HCEC 1CT (cell line): ENCODE measurements around the gene PATE1.
"Not testable (repeated sequence)": the region's sequence is repeated elsewhere in the genome, so short reads cannot be mapped to it uniquely, and the experiment has no call there.

Source experiments
- DNase-seq: peaks from one replicate; pipeline ENCODE4 v3.0.0-alpha.2; 2017

The PATE1 gene

GRCh38 chr11:125745979-125746378 lies at the start of gene PATE1:
Gene PATE1 (plus strand): TSS chr11:125746279. CDS start chr11:125746305, 26 bp downstream.
- no peak for DNase-seq

GRCh38 chr11:125701018-125701610 lies 45.0 kb upstream of the PATE1 start:
- DNase-seq, result no peak

GRCh38 chr11:125701858-125702621 lies 44.0 kb upstream of the PATE1 start:
- no peak for DNase-seq

- DNase-seq, result not testable (repeated sequence)
These were observed 41.4 kb upstream of the PATE1 start for GRCh38 chr11:125704686-125705085.

GRCh38 chr11:125720781-125721180 lies 25.3 kb upstream of the PATE1 start:
- peak; percentile 78 for DNase-seq

- peak; percentile 8 for DNase-seq
These were observed 22.0 kb upstream of the PATE1 start for GRCh38 chr11:125724125-125724524.

GRCh38 chr11:125728969-125729368 lies 17.1 kb upstream of the PATE1 start:
- no peak for DNase-seq

GRCh38 chr11:125740617-125741016 lies 5.5 kb upstream of the PATE1 start:
- DNase-seq, result no peak

GRCh38 chr11:125743681-125744080 lies 2.4 kb upstream of the PATE1 start:
- no peak for DNase-seq

GRCh38 chr11:125750629-125751028 lies 4.5 kb downstream of the PATE1 start:
- DNase-seq, result no peak

GRCh38 chr11:125756050-125756449 lies 10.0 kb downstream of the PATE1 start:
- no peak for DNase-seq

GRCh38 chr11:125762445-125762844 lies 16.4 kb downstream of the PATE1 start:
- DNase-seq, result no peak

GRCh38 chr11:125763483-125763882 lies 17.4 kb downstream of the PATE1 start:
- DNase-seq, result no peak

GRCh38 chr11:125766251-125766650 lies 20.2 kb downstream of the PATE1 start:
- no peak for DNase-seq

GRCh38 chr11:125768336-125769046 lies 22.4 kb downstream of the PATE1 start:
- DNase-seq, result no peak

- DNase-seq, result no peak
These were observed 24.5 kb downstream of the PATE1 start for GRCh38 chr11:125770583-125770982.

- DNase-seq, result peak; percentile 42
These were observed 26.9 kb downstream of the PATE1 start for GRCh38 chr11:125772834-125773505.

GRCh38 chr11:125773516-125773915 lies 27.4 kb downstream of the PATE1 start:
- no peak for DNase-seq

- peak; percentile 37 for DNase-seq
These were observed 31.2 kb downstream of the PATE1 start for GRCh38 chr11:125777309-125777708.

GRCh38 chr11:125778728-125779127 lies 32.6 kb downstream of the PATE1 start, which contains the start of gene PATE2:
Gene PATE2 (minus strand): TSS chr11:125778828. CDS start chr11:125778773, 55 bp downstream.
- DNase-seq, result no peak

GRCh38 chr11:125784678-125785077 lies 38.6 kb downstream of the PATE1 start:
- DNase-seq, result no peak

GRCh38 chr11:125787827-125788226 lies 41.7 kb downstream of the PATE1 start, which contains the start of gene PATE3:
Gene PATE3 (plus strand): TSS chr11:125788127. CDS start chr11:125788152, 25 bp downstream.
- DNase-seq, result no peak

GRCh38 chr11:125790825-125791224 lies 44.7 kb downstream of the PATE1 start:
- DNase-seq, result no peak
